HG02610 (cell line): ENCODE measurements around the gene TMCO4.

ENCODE experiments used
- ATAC-seq: cut with Tn5 transposase; IDR thresholded peaks from one replicate; pipeline ENCODE4 v1.9.1; 2021; ENCODE audit warnings: mild to moderate bottlenecking, moderate library complexity; ENCODE audit not compliant: unreplicated experiment

TMCO4 gene

GRCh38 chr1:19689085-19689757 is 110.5 kb downstream of the TMCO4 start:
- ATAC-seq: no peak

- no peak for ATAC-seq
Measured at GRCh38 chr1:19688041-19688842, 111.5 kb downstream of the TMCO4 start.

GRCh38 chr1:19687414-19687813 is 112.3 kb downstream of the TMCO4 start:
- no peak for ATAC-seq

GRCh38 chr1:19685994-19686393 is 113.7 kb downstream of the TMCO4 start:
- ATAC-seq: no peak

- ATAC-seq: no peak
Measured at GRCh38 chr1:19684677-19685076, 115.0 kb downstream of the TMCO4 start.

GRCh38 chr1:19683351-19683750 is 116.4 kb downstream of the TMCO4 start:
- no peak for ATAC-seq

GRCh38 chr1:19682901-19683300 is 116.8 kb downstream of the TMCO4 start:
- ATAC-seq: no peak

- ATAC-seq: no peak
Measured at GRCh38 chr1:19682257-19682656, 117.5 kb downstream of the TMCO4 start.

- no peak for ATAC-seq
Measured at GRCh38 chr1:19680644-19681043, 119.1 kb downstream of the TMCO4 start.

GRCh38 chr1:19679691-19680090 is 120.0 kb downstream of the TMCO4 start:
- no peak for ATAC-seq

- no peak for ATAC-seq
Measured at GRCh38 chr1:19678931-19679453, 120.7 kb downstream of the TMCO4 start.

- ATAC-seq: no peak
Measured at GRCh38 chr1:19678493-19678892, 121.2 kb downstream of the TMCO4 start.

- no peak for ATAC-seq
Measured at GRCh38 chr1:19676438-19676922, 123.2 kb downstream of the TMCO4 start.

- no peak for ATAC-seq
Measured at GRCh38 chr1:19675797-19676196, 123.9 kb downstream of the TMCO4 start.

- ATAC-seq: no peak
Measured at GRCh38 chr1:19672237-19672636, 127.5 kb downstream of the TMCO4 start.

GRCh38 chr1:19670787-19671186 is 128.9 kb downstream of the TMCO4 start:
- no peak for ATAC-seq

- no peak for ATAC-seq
Measured at GRCh38 chr1:19668888-19669287, 130.8 kb downstream of the TMCO4 start.

- ATAC-seq: no peak
Measured at GRCh38 chr1:19665496-19666465, 133.9 kb downstream of the TMCO4 start.

- ATAC-seq: no peak
Measured at GRCh38 chr1:19665186-19665495, 134.6 kb downstream of the TMCO4 start.

- ATAC-seq: no peak
Measured at GRCh38 chr1:19664453-19665185, 135.1 kb downstream of the TMCO4 start, which contains the start of gene HTR6. Gene HTR6 (plus strand): TSS chr1:19664875. CDS start chr1:19665754, 879 bp downstream.
